Neuron (in vitro differentiated cells): ENCODE data around the gene AMOTL1.

ENCODE experiments used
- H2AFZ ChIP-seq: one replicate; pipeline ENCODE4 v1.6.1; 2013; ENCODE audit warnings: low read depth, mild to moderate bottlenecking, inconsistent platforms, low read length, moderate library complexity
- H3K27me3 ChIP-seq: one replicate; pipeline ENCODE4 v1.6.1; 2013; ENCODE audit warnings: low read length; ENCODE audit not compliant: insufficient read depth
- H3K36me3 ChIP-seq: one replicate; pipeline ENCODE4 v1.6.1; 2013; ENCODE audit warnings: low read length; ENCODE audit not compliant: insufficient read depth
- H3K4me1 ChIP-seq: one replicate; pipeline ENCODE4 v1.6.1; 2013; ENCODE audit warnings: low read length; ENCODE audit not compliant: insufficient read depth
- H3K4me3 ChIP-seq: 2 replicates; pipeline ENCODE4 v1.5.1; 2013; ENCODE audit warnings: mild to moderate bottlenecking, low read length, moderate library complexity
- H3K9me3 ChIP-seq: one replicate; pipeline ENCODE4 v1.6.1; 2013; ENCODE audit warnings: low read length

The AMOTL1 gene

DNA sequence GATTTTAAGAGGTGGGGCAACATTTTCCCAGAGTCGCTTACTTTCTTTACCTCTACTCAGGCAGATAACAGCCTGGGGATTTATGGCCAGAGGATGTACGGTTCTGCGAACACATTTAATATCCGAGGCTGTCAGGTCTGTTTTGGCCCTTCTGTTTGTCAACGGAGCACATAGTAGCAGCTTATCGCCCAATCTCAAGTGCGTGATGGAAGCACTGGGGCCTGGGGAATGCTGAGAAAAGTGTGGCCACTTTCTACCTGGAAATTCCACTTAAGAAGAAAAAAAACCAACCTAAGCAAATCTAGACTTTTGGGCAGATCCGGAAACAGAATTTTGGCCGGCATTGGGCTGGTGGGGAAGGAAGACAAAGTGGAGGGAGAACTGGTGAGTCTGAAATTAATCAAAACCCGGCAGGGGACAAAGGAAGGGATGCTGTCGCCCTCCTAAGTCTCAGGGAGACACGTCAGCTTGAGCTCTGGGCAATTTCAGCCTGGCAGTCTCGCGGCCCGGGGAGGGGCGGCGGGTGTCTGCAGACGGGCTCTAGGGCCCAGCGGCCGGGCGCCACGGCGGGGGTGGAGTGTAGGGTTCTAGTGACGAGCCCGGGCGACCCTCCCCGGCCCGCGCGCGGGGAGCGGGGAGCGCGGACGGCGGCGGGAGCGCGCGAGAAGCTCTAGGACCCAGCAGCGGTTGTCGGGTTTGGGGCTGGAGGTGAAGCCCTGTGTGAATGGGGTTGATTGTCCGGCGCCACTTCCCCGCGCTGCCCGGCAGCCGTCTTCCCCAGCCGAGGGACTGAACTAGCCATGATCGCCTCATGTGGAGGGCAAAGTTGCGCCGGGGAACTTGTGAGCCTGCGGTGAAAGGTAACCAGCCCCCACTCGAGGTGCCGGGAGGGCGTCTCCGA is at the start of gene AMOTL1:
Gene AMOTL1 (plus strand): TSS at position 656 of the 901 bp plus-strand sequence. CDS start 156 bp downstream, at position 812.
- peaks cover 3% of the 10 kb centered on the region for H3K9me3 ChIP-seq
- peaks cover 32% of the 10 kb centered on the region for H3K4me1 ChIP-seq
- H2AFZ ChIP-seq = peak within 1 kb of the TSS; percentile 91
- no peaks in the 10 kb centered on the region for H3K36me3 ChIP-seq
- H3K27me3 ChIP-seq = no peaks in the 10 kb centered on the region
- peak within 1 kb of the TSS; percentile 76 for H3K4me3 ChIP-seq

GRCh38 chr11:94719876-94720275 is 48.3 kb upstream of the AMOTL1 start:
- Histone ChIP-seq H2AFZ (no peak overlapping the region), H3K4me3 (no peak overlapping the region), H3K9me3 (no peaks in the 10 kb centered on the region), H3K27me3 (no peaks in the 10 kb centered on the region), H3K4me1 (no peaks in the 10 kb centered on the region), H3K36me3 (no peaks in the 10 kb centered on the region)

DNA sequence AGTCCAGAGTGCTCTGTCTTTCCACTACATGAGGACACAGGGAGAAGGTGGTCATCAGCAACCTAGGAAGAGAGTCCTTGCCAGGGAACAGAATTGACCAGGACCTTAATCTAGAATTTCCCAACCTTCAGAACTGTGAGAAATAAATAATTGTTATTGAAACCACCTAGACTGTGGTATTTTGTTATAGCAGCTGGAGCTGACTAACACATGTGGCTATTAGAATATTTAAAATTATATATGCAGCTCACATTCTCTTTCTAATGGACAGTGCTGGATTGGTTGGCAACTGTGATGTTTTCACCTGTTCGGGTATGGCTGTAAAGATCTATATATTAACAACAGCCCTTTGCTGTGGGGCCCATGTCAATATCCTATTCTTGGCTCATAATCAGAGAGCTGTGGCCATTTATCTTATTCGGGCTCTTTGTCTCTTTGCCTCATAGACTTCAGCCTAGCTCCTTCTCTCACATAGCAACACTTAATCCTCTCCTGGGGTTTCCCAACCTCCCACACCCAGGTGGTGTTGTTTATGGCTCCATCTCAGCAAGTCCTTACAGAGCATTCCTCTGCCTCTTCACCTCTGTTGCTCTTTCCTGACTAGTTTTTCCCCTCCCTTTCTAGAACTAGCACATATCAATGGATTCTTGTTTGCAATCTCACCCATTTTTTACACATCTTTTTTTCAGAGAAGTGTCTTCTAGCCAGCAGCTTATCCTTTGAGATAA is 46.4 kb upstream of the AMOTL1 start:
- Histone ChIP-seq H2AFZ (no peak overlapping the region), H3K27me3 (no peaks in the 10 kb centered on the region), H3K4me3 (no peak overlapping the region), H3K36me3 (no peaks in the 10 kb centered on the region), H3K4me1 (no peaks in the 10 kb centered on the region), H3K9me3 (no peaks in the 10 kb centered on the region)

GRCh38 chr11:94722735-94723134 is 45.4 kb upstream of the AMOTL1 start:
- Histone ChIP-seq H2AFZ (no peak overlapping the region), H3K9me3 (no peaks in the 10 kb centered on the region), H3K27me3 (no peaks in the 10 kb centered on the region), H3K4me1 (no peaks in the 10 kb centered on the region), H3K36me3 (no peaks in the 10 kb centered on the region), H3K4me3 (no peak overlapping the region)

DNA sequence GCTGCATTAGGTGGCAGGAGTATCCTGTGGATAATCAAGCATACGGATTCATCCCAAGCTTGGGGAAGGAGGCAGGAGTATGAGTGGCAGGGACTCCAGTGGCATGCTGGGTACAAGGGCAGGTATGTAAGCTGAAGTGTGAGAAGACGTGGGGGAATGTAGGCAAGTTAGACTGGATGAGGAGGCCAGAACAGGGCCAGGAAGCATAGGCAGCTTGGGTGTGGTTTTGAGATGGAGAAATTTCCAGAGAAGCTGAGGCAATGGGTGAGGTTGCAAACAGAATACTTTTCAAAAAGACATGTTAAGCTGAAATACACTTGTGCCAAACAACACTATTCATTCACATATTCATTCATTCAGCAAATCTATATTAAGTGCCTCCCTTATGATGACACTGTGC is 43.1 kb upstream of the AMOTL1 start:
- no peaks in the 10 kb centered on the region for H3K27me3 ChIP-seq
- no peak overlapping the region for H3K4me3 ChIP-seq
- no peak overlapping the region for H2AFZ ChIP-seq
- peaks cover 4% of the 10 kb centered on the region for H3K4me1 ChIP-seq
- no peaks in the 10 kb centered on the region for H3K36me3 ChIP-seq
- no peaks in the 10 kb centered on the region for H3K9me3 ChIP-seq

DNA sequence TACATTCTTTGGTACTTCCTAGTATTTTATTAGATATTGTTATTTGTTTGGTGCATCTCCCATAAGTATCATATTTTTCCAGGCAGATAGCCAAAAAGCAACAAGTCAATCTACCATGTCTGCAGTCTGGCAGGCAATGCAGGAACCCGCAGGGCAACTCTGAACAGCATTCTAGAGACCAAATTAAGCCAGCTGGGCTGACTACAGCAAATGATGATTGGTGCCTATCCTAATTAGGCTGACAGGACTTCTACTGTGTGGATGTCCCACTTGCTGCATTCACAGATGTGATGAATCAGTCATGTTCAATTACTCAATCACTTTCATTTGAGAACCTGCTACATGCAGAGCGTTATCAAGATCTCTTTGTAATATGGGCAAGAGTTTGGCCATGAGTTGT is 40.3 kb upstream of the AMOTL1 start:
- no peaks in the 10 kb centered on the region for H3K27me3 ChIP-seq
- H3K9me3 ChIP-seq = no peaks in the 10 kb centered on the region
- H3K4me3 ChIP-seq = no peak overlapping the region
- no peak overlapping the region for H2AFZ ChIP-seq
- H3K36me3 ChIP-seq = no peaks in the 10 kb centered on the region
- peaks cover 20% of the 10 kb centered on the region for H3K4me1 ChIP-seq

GRCh38 chr11:94728541-94728940 is 39.6 kb upstream of the AMOTL1 start:
- Histone ChIP-seq H3K27me3 (no peaks in the 10 kb centered on the region), H3K9me3 (no peaks in the 10 kb centered on the region), H3K4me1 (peaks cover 20% of the 10 kb centered on the region), H3K4me3 (no peak overlapping the region), H2AFZ (no peak overlapping the region), H3K36me3 (no peaks in the 10 kb centered on the region)

- no peaks in the 10 kb centered on the region for H3K36me3 ChIP-seq
- peaks cover 20% of the 10 kb centered on the region for H3K4me1 ChIP-seq
- H3K27me3 ChIP-seq = no peaks in the 10 kb centered on the region
- no peak overlapping the region for H3K4me3 ChIP-seq
- no peaks in the 10 kb centered on the region for H3K9me3 ChIP-seq
- H2AFZ ChIP-seq = no peak overlapping the region
Observed at GRCh38 chr11:94728966-94729751, 39.0 kb upstream of the AMOTL1 start.

DNA sequence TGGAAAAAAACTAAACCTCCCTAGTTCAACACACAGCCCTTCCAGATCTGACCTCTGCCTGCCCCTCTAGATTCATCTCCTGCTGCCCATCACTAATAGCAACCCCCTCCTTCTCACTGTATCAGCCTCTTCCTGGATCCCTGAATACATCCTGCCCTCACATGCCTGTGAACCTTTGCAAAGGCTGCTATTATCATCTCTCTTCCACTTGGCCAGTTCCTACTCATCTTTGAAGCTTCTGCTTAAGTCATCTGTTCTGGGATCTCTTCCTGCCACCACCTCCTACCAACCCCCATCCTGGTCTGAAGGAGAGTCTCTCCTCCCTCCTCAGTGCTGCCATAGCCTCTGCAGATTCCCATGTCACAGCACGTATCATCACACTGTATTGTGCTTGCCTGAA is 38.0 kb upstream of the AMOTL1 start:
- no peak overlapping the region for H3K4me3 ChIP-seq
- H3K9me3 ChIP-seq = no peaks in the 10 kb centered on the region
- H3K36me3 ChIP-seq = no peaks in the 10 kb centered on the region
- peaks cover 28% of the 10 kb centered on the region for H3K4me1 ChIP-seq
- H2AFZ ChIP-seq = no peak overlapping the region
- H3K27me3 ChIP-seq = no peaks in the 10 kb centered on the region

- Histone ChIP-seq H3K4me1 (peaks cover 29% of the 10 kb centered on the region), H3K9me3 (no peaks in the 10 kb centered on the region), H3K36me3 (no peaks in the 10 kb centered on the region), H3K27me3 (no peaks in the 10 kb centered on the region), H2AFZ (no peak overlapping the region), H3K4me3 (no peak overlapping the region)
Observed at GRCh38 chr11:94731880-94732601, 36.1 kb upstream of the AMOTL1 start.

DNA sequence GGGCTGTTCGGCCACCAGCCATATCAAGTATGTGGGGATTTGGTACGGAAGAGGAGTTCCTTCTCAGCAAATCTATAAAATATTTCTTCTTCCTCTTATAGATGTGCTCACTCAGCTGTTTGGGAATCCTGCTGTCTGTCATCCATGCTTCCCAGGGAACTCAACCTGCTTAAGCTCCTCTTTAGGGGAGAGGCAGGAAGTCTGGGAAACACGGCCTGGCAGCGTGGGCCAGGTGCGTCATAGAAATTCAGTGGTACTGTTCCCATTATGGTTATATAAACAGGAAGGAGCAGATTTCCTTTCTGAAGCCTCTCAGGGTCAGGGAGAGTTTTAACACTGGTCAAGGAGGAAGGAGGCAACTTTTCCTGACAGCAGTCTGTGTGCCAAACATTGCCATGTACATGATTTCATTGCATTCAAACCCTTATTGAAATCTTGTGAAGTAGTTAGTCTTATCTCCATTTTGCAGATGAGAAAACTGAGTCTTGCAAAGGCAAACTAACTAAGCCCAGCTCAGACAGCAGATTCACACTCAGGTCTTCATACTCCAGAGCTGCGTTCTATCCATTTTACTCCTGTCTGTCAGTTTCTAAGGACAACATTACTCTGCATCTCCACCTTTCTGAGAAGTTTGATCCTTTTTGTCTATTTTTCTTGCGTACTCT is 35.4 kb upstream of the AMOTL1 start:
- no peaks in the 10 kb centered on the region for H3K36me3 ChIP-seq
- no peak overlapping the region for H3K4me3 ChIP-seq
- H3K27me3 ChIP-seq = no peaks in the 10 kb centered on the region
- H2AFZ ChIP-seq = no peak overlapping the region
- H3K4me1 ChIP-seq = peaks cover 29% of the 10 kb centered on the region
- no peaks in the 10 kb centered on the region for H3K9me3 ChIP-seq
